ENCODE measurements around the gene RNF213.
A peak's percentile ranks its signal among the peaks of the same experiment; 100 is the strongest.

RNF213 gene

DNA sequence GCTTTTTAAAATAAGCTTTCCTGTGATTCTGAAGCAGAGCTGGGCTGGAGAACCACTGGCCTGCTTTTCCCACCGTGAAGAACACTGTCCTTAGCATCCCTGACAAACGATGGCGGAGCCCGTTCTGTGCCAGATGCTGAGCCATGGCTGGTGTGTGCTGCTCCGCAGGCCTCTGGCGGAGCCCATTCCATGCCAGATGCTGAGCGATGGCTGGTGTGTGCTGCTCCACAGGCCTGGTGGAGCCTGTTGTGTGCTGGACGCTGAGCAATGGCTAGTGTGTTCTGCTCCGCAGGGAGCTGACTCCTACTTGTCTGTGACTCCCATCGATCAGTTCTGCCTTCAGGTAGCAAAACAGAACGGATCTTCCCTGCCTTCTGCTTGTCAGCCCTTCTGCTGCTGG is 158.6 kb downstream of the RNF213 start:
- no peak for DNase-seq (ENCODE audit: low read depth)

DNA sequence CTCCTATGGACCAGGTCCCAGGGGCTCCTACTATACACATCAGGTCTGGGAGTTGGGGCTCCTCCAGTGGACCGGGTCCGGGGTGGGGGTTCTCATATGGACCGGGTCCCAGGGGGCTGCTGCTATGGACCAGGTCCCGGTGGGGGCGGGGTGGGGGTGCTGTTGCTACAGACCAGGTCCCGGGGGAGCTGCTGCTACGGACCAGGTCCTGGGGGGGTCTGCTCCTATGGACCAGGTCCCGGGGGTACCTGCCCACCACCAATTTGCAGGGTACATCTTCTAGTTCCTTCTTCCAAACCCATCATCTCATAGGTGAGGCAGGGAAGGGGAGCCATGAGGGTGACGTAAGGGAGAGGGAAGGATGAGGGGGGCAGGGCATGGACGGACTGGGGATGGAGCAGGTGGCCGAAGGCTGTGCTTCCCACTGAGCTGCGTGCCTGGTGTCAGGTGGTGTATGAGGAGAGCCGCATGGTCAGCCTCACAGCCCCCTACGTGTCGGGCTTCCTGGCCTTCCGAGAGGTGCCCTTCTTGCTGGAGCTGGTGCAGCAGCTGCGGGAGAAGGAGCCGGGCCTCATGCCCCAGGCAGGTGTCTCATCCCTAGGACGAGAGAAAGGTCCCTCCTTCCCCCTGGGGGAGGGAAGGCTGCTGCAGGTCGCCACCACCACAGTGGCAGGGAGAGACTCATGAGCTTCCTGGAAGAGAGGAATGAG is 160.9 kb downstream of the RNF213 start:
- no peak for DNase-seq (ENCODE audit: low read depth)

DNA sequence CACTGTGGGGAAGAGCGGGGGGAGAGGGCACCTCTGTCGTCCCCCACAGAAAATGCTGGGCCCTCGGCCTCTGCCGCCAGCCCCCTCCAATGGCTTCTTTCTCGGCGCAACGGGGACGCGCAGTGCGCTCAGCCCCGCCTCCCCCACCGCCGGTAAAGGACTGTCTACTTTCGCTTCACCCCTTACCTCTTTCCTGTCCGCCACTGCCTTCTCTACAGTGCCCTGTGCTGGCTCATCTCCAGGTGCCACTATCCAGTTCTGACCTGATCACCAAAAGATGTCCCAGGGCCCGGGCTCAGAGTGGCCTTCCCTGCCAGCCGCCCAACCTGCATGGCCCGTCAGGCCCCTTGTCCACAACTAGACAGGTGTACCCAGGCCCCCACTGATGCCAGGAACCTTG is 161.6 kb downstream of the RNF213 start:
- DNase-seq (ENCODE audit: low read depth) = no peak

GRCh38 chr17:80422981-80423380 is 162.3 kb downstream of the RNF213 start:
- no peak for DNase-seq (ENCODE audit: low read depth)

- no peak for DNase-seq (ENCODE audit: low read depth)
These were observed 163.0 kb downstream of the RNF213 start for GRCh38 chr17:80423536-80424225.

- DNase-seq (ENCODE audit: low read depth) = no peak
These were observed 163.6 kb downstream of the RNF213 start for GRCh38 chr17:80424261-80424660.

- DNase-seq (ENCODE audit: low read depth) = no peak
These were observed 164.5 kb downstream of the RNF213 start for GRCh38 chr17:80424878-80425765.

DNA sequence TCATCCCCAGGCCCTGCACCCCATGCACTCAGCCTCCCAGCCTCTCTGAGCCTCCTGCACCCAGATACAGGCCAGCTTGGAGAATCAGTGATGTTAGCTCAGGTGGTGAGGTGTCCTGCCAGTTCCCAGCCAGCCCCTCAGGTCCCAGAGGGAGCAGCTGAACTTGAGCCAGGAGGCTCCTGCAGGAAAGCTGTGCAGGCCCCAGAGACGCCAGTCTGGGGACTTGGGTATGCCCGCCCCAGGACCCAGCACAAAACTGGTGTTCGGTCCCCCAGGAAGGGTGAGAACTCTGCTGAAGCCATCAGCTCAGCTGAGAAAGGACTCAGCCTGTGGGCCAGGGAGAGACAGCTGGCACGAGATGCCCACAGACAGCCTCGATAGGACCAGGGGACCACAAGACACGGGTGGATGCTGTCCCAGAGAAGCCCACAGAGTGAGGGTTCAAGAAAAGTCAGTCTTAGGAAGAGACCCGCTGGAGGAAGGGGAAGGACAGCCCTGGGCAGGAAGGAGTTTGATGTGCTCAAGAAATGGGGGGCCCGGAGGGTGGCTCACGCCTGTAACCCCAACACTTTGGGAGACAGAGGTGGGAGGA is 165.3 kb downstream of the RNF213 start:
- DNase-seq (ENCODE audit: low read depth) = no peak

DNA sequence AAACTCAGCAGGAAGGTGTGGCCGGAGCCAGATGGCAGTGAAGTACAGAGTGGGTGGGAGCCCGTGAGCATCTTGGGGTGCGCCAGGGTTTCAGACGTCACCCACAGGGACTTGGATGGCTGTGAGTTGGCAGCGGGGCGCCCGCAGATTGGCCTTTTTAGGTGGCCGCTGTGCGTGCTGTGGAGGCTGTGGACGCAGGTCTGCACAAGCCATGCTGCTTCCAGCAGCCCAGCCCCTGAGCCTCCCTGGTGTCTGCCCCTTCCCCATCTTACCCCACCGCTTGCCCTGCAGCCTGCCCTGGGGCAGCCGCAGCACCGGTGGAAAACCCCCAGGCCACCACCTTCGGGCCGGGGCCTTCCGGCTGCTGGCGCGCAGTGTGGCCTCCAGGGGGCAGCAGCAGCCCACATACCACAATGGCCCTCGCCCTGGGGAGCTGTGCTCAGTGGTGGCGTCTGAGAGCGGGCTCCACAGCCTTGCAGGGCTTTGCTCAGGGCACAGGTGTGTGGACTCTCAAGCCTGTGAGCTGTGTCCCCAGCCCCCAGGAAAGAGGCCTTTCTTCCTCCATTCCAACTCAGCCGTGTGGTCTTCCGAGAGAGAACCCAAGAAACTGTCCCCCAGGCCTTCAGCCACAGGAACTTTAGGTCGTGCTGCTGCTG is 166.1 kb downstream of the RNF213 start:
- peak; percentile 22 for DNase-seq (ENCODE audit: low read depth)

DNA sequence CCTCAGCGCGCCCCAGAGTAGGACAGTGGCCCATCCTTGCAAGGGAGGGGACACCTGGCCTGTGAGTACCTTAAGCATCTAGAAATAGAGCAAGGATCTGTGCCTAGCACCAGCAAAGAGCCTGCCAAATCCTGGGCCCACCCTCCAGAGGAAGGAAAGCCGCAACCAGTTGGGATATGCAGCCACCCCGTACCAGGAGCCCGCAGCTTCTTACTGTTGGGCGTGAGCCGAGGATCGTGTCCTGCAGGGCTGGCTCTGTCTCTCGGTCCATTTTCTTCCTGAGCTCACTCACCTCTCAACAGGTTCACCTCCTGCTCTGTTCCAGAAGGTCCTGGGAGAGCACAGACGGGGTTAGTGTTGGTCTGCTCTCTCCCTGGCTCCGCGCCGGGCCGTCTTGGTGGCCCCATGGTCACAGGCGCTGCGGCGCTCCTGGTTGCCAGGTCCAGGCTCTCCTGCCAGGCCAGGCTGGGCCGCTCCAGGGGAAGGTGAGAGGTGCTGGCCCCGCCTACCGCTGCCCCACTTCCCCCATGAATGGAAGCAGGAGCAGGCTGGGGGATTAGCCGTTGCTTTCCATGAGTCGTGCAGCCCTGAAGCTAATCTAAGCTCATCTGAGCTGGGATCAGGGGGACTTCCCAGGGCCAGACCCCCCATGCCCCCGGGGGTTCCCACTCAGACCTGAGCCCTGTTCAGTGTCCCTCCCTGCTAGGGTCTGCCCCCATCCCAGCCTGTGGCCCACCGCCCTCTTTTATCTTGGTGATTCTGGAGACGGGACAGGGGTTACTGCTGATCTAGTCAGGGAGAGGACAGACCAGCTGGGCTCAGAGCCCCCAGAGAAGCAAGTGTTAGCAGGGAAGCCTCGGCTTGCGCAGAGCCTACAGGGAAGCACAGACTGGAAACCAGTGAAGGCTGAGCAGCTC is 167.0 kb downstream of the RNF213 start:
- DNase-seq (ENCODE audit: low read depth) = no peak

DNA sequence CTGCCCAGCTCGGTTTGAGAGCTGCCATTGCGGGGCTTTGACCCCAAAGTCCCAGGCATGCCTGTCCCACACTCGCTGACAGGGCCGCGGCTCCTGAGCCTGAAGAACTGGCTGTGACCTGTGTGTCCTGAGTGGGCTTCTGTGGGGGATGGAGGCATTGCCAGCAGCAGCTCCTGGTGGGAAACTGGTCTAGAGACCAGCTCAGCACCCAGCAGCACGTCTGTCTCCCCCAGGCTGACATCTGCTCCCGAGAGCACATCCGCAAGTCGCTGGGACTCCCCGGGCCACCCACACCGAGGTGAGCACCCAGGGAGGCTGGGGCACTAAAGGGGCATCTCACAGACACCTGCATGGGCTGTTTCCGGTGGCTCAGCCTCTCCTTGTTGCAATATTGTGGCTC is 167.7 kb downstream of the RNF213 start:
- no peak for DNase-seq (ENCODE audit: low read depth)

- DNase-seq (ENCODE audit: low read depth) = no peak
These were observed 168.1 kb downstream of the RNF213 start for GRCh38 chr17:80428796-80429195.

GRCh38 chr17:80429356-80430275 is 169.0 kb downstream of the RNF213 start:
- no peak for DNase-seq (ENCODE audit: low read depth)

GRCh38 chr17:80430446-80431245 is 170.0 kb downstream of the RNF213 start:
- no peak for DNase-seq (ENCODE audit: low read depth)

GRCh38 chr17:80431246-80432195 is 170.9 kb downstream of the RNF213 start:
- DNase-seq (ENCODE audit: low read depth) = no peak

DNA sequence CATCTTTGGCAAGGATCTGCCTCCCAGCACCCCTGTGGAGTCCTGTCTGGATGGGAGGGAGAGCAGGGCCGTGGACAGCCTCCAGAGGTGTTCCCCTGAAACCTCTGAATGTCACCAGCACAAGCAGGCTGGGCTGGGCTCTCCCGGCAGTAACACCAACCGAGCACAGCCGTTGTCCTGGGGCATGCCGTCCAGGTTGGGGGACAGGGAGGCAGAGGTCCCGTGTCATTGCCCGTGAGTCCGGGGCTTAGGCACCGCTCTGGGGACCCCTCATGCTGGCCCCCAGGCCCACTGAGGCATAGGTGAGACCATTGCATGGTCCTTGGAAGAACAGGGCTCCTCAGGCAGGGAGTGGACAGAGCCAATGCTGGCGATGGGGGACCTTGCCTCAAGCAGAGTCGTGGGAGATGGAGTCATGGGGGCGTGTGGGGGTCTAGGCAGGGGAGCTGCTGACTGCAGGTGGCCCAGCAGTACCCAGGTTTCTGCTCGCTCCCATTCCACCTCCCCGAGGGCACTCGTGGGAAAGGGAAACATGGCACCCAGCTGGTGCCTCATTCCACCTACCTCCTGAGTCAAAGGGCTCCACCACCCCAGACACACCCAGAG is 171.8 kb downstream of the RNF213 start:
- no peak for DNase-seq (ENCODE audit: low read depth)

DNA sequence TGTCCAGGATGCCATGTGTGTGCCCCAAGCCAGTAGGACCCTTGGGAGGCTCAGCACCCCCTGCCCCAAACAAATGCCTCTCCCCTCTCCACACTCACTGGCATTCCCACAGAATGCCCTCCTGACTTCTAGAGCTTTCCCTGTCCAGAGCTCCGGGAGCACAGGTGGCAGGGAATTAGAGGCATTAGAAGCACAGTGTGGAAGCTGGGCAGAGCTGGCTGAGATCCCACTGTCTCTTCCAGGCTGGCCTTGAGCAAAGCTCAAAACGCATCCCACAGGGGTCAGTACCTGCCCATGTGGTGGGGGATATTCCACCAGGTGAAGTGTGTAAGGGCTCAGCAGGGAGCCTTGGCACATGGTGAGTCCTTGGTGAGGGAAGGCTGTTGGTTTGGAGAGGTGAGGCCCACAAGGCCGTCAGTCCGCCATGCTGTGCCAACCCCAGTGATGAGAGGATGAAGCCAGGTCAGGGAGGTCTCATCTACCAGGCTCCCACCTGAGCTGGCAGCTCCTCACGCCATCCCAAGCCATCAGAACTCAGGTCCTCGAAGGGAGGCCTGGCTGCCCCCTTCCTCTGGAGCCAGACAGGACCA is 172.4 kb downstream of the RNF213 start:
- DNase-seq (ENCODE audit: low read depth) = no peak
